ENCODE data around the gene ZMYM3. TPM values are rescaled to one million over a fixed set of nuclear protein-coding genes. Genes with fewer than 3 reads are reported as not detected.
"Not testable (repeated sequence)": the region's sequence is repeated elsewhere in the genome, so short reads cannot be mapped to it uniquely, and the experiment has no call there.

The ZMYM3 gene
- 10.6 and 20.3 TPM in 2 replicates for total RNA-seq (ENCODE audit: low replicate concordance)

GRCh38 chrX:71254092-71254963, at the start of gene ZMYM3:
TSS of gene ZMYM3 (minus strand) at chrX:71254140. CDS start at chrX:71253255, 885 bp downstream.
- TF ChIP-seq CTCF (IDR thresholded peaks at IDR 0.05; ENCODE audit: insufficient read depth, low read length): no peak
- peak; percentile 79 for DNase-seq (ENCODE audit: low read depth)
- H3K4me3 ChIP-seq (ENCODE audit: low read depth, low read length): peak within 1 kb of the TSS; percentile 81

DNA sequence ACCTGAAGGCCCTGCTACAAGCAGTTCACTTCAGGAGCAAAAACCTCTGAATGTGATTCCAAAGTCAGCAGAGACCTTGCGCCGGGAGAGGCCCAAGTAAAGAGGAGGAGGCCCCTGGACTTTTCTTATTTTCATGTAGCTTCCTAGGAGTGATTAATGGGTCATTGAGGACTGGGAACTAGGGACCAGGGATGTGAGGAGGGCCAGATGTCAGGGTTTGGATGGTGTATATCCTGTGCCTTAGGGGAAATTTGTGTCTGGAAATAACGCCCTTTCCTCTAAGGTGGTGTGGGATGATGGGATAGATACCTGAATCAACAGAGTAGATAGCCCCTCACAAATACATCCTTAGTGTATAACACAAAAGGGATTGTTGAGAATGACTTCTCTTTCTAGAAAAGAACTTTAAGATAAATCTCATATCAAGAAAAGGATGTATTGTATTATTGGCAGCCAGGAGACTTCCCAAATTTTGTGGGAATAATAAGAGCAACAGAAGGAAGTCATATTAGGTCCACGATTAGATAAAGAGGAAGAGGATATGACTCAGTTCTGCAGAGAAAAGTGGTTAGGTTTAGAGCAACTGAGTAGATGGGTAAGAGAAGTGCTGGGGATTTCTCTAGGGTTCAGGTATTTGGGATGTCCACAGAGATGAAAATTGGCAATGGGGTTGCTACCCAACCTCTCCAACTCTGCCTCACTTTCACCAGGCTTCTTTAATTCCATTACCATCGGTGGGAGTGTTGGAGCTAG, 48.7 kb upstream of the ZMYM3 start:
- no peak overlapping the region for H3K4me3 ChIP-seq (ENCODE audit: low read depth, low read length)
- peak; percentile 41 for DNase-seq (ENCODE audit: low read depth)
- no peak for TF ChIP-seq CTCF (IDR thresholded peaks at IDR 0.05; ENCODE audit: insufficient read depth, low read length)

DNA sequence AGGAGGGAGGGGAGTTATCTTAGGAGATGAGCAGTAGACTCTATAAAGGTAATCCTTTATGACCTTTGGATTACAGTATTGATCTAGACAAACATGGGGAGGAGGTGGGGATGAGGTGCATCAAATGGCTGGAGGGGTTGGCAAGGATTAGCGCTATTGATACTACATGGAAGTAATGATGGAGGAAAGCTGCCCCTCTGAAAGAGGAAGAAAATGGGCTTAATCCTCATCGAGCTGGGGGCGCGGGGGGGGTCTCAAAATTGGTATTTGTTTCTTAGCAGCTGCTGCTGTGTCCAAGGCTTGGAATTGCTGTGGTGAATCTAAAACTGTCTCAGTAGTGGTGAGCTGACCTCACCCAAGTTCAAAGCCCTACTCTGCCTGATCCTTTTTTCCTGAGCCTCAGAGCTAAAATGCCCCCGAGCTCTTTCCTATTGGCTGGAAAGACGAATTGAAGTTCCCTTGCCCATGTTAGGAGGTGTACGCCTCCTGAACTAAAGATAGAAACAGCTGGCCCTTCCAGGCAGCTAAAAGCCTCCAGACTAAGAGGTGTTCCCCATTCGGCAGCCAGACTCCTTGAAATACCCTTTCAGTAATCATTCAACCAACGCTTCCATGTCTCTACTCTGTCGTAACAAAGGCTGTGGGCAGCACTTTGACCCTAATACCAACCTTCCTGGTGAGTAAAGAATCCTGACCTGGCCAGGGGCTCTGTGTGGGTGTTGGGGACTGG, 47.4 kb upstream of the ZMYM3 start, which contains the start of gene ITGB1BP2:
Gene ITGB1BP2 (plus strand): TSS at position 556 of the 730 bp plus-strand sequence. CDS start 57 bp downstream, at position 613.
- no peak within 1 kb of the TSS for H3K4me3 ChIP-seq (ENCODE audit: low read depth, low read length)
- DNase-seq (ENCODE audit: low read depth): peak; percentile 67
- no peak for TF ChIP-seq CTCF (IDR thresholded peaks at IDR 0.05; ENCODE audit: insufficient read depth, low read length)

DNA sequence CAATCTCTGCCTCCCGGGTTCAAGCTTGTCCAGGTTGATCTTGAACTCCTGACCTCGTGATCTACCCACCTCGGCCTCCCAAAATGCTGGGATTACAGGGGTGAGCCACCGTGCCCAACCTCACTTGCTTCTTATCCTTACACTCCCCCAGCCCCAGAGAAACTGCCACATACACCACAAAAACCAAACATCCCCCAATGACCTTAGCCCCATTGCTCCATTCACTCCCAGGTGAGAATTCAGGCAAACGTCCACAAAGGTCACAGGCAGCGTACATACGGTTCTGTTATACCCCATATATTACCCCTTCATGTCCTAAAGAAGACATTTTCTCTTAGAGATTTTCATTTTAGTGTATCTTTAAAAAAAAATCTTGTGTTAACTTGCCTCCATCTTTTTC, 46.6 kb upstream of the ZMYM3 start:
- H3K4me3 ChIP-seq (ENCODE audit: low read depth, low read length); DNase-seq (ENCODE audit: low read depth): not testable (repeated sequence)

GRCh38 chrX:71300064-71300463, 46.1 kb upstream of the ZMYM3 start:
- not testable (repeated sequence) for H3K4me3 ChIP-seq (ENCODE audit: low read depth, low read length); DNase-seq (ENCODE audit: low read depth)

GRCh38 chrX:71298119-71298518, 44.2 kb upstream of the ZMYM3 start:
- no peak for DNase-seq (ENCODE audit: low read depth)
- no peak overlapping the region for H3K4me3 ChIP-seq (ENCODE audit: low read depth, low read length)
- TF ChIP-seq CTCF (IDR thresholded peaks at IDR 0.05; ENCODE audit: insufficient read depth, low read length): no peak

DNA sequence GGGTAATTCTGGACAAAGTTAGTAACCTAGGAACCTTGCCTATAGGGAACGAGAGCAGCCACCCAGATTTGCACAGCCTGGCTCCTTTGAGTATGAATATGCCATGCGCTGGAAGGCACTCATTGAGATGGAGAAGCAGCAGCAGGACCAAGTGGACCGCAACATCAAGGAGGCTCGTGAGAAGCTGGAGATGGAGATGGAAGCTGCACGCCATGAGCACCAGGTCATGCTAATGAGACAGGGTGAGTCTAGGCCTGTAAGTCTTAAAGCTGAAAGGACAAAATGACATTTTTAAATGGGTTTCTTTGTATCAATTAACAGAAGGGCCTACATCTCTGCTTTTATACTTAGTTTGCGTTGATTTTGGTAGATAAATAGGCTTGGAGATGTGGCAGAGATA, 42.9 kb upstream of the ZMYM3 start:
- DNase-seq (ENCODE audit: low read depth): no peak
- TF ChIP-seq CTCF (IDR thresholded peaks at IDR 0.05; ENCODE audit: insufficient read depth, low read length): no peak
- H3K4me3 ChIP-seq (ENCODE audit: low read depth, low read length): no peak overlapping the region
